K562 (cell line): ENCODE results near the gene CCDC106. TPM values are rescaled to one million over a fixed set of nuclear protein-coding genes. Genes with fewer than 3 reads are reported as not detected.

Experiments
- CBFA2T2 ChIP-seq: fragments of 450-650 bp; conservative IDR thresholded peaks from 2 replicates; pipeline ENCODE4 v1.6.1; 2017; ENCODE audit warnings: mild to moderate bottlenecking
- CBX8 ChIP-seq: fragments of 200-600 bp; sonication (generic); IDR thresholded peaks from 2 replicates; pipeline ENCODE4 v1.6.1; 2012; ENCODE audit warnings: borderline replicate concordance, mixed run types, low read depth, mild to moderate bottlenecking, moderate library complexity, mixed read lengths, low read length, control low read depth, inconsistent platforms; ENCODE audit not compliant: poor library complexity, severe bottlenecking; ENCODE audit errors: extremely low read depth
- CCNT2 ChIP-seq: IDR thresholded peaks from 2 replicates; pipeline ENCODE4 v1.6.1; 2011; ENCODE audit warnings: borderline replicate concordance, low read depth, mild to moderate bottlenecking, moderate library complexity, mixed read lengths, low read length; ENCODE audit not compliant: insufficient read length; ENCODE audit errors: extremely low read depth
- E2F3 ChIP-seq: fragments of 250-450 bp; sonication (Bioruptor Pico); IDR thresholded peaks from 2 replicates; pipeline ENCODE4 v1.4.0; 2020; ENCODE audit warnings: mild to moderate bottlenecking
- E2F6 ChIP-seq, 2 experiments: IDR thresholded peaks; 2 replicates each; pipeline ENCODE4 v1.6.1; 2011; ENCODE audit warnings: borderline replicate concordance in 1 of 2, control low read depth in 1 of 2, low read depth in 1 of 2, low read length in 1 of 2, mild to moderate bottlenecking in 1 of 2, mixed read lengths in 1 of 2, moderate library complexity in 1 of 2; ENCODE audit not compliant: insufficient read depth in 1 of 2, insufficient read length in 1 of 2, poor library complexity in 1 of 2, severe bottlenecking in 1 of 2; ENCODE audit errors: extremely low read depth in 1 of 2
- GABPA ChIP-seq: fragments of 200-800 bp; sonication (Bioruptor generic); conservative IDR thresholded peaks from 2 replicates; pipeline ENCODE4 v1.6.1; 2016; ENCODE audit warnings: low read depth, missing genetic modification characterization, missing compliant biosample characterization
- LCOR ChIP-seq: sonication (generic); formaldehyde crosslinking; IDR thresholded peaks from 2 replicates; pipeline ENCODE4 v1.8.0; 2022; ENCODE audit warnings: mild to moderate bottlenecking, missing genetic modification reagents
- MYBL2 ChIP-seq, 2 experiments: fragments of 450-650 bp in 1 of 2; sonication (generic) in 1 of 2; formaldehyde crosslinking in 1 of 2; IDR thresholded peaks; 2 replicates each; pipeline versions ENCODE4 v1.6.1 to v1.8.1; 2017 to 2022; ENCODE audit warnings: borderline replicate concordance in 1 of 2, inconsistent platforms in 1 of 2, low read depth in 1 of 2, mild to moderate bottlenecking in 1 of 2, missing genetic modification reagents in 1 of 2, moderate library complexity in 1 of 2
- RBM14 ChIP-seq: fragments of 200-400 bp; formaldehyde crosslinking; IDR thresholded peaks from 2 replicates; pipeline ENCODE4 v1.6.1; 2018; ENCODE audit warnings: low read depth, mild to moderate bottlenecking, low read length, moderate library complexity, borderline replicate concordance; ENCODE audit not compliant: insufficient read depth
- ZBTB7A ChIP-seq: IDR thresholded peaks from 2 replicates; pipeline ENCODE4 v1.6.1; 2011; ENCODE audit warnings: low read depth, mild to moderate bottlenecking, low read length, moderate library complexity, borderline replicate concordance; ENCODE audit not compliant: control insufficient read depth
- ZNF217 ChIP-seq: sonication (generic); formaldehyde crosslinking; IDR thresholded peaks from 2 replicates; pipeline ENCODE4 v1.8.0; 2022; ENCODE audit warnings: mild to moderate bottlenecking, missing genetic modification reagents
- ZNF407 ChIP-seq: fragments of 450-650 bp; IDR thresholded peaks from 2 replicates; pipeline ENCODE4 v1.6.1; 2016; ENCODE audit warnings: low read depth
- ZNF41 ChIP-seq: fragments of 250-450 bp; sonication (Bioruptor Pico); conservative IDR thresholded peaks from 2 replicates; pipeline ENCODE4 v1.4.0; 2020; ENCODE audit warnings: mild to moderate bottlenecking
- ZNF561 ChIP-seq: fragments of 450-650 bp; formaldehyde crosslinking; conservative IDR thresholded peaks from 2 replicates; pipeline ENCODE4 v1.4.0; 2020; ENCODE audit warnings: mild to moderate bottlenecking, moderate library complexity
- ZNF707 ChIP-seq: fragments of 250-450 bp; sonication (Bioruptor Pico); conservative IDR thresholded peaks from 2 replicates; pipeline ENCODE4 v1.8.0; 2022; ENCODE audit warnings: inconsistent platforms, mild to moderate bottlenecking, moderate library complexity
- polyA plus RNA-seq, 8 experiments: library from polyadenylated mRNA; depleted of rRNA in 4 of 8; stranded (reverse) in 5 of 8; unstranded in 3 of 8; fragments of >200 nt; fragmentation: Nextera tagmentation in 2 of 8; fragmentation: Illumina TruSeq in 1 of 8; extraction: Ambion mirVana in 2 of 8; extraction: Trizol in 1 of 8; gene quantifications; 2 replicates each; pipeline versions ENCODE4 v1.2.1 to v1.2.3, GENCODE V29; 2011 to 2014; ENCODE audit warnings: inconsistent platforms in 1 of 8, missing spikeins in 1 of 8
- total RNA-seq, 7 experiments: library from RNA; depleted of rRNA in 6 of 7; stranded (reverse); fragments of >200 nt in 6 of 7; fragmentation: Illumina TruSeq in 2 of 7; extraction: Trizol in 2 of 7; gene quantifications; 2 replicates each; pipeline versions ENCODE4 v1.2.1 to v1.2.3, GENCODE V29; 2011 to 2021; ENCODE audit warnings: low replicate concordance in 1 of 7

Gene CCDC106
- total and polyA plus RNA-seq, 9 of the 15 experiments (the other 6 are each of a cell fraction or from before 2014, with no cell fraction given) = 0.10 to 27.5 (median 15.0) TPM; not detected in 1

DNA sequence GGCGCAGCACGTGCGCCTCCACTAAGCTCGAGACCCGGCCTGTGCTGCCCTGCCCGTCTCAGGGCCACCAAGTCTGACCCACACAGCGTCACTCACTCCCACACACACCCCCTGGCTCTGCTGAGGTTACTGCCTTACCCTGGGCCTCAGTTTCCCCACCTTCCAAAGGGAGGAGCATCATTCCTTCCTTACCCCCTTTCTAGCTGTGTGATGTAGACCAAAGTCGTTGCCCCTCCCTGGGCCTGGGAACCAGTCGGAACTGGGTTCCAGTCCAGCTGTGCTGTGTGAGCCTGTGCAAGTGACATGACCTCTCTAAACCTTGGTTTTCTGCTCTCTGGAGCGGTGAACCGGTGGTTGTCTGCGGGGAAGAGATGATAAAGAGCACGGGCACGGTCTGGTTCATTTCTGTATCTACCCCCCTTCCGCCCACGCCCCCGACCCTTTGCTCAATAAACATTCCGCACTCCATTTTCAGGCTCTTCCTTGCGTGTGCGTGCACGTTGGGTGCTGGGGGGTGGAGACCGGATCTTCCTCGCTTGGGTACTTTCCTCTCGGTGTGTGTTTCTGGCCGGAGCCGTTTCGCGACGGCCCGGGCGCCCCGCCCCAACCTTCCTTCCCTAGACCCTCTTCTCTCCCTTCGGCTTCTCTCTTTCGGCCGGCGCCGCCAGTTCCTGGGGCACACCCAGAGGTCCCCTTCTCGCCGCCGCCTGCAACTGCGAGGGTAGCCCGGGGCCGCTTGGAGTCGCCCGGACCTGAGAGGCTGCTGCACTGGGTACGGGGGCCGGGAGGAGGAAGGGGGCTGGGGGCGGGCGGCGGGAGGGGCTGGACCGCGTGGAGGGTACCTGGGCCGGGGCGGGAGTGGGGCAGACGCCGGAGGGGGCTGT is 4.8 kb upstream of the CCDC106 start, which contains the start of gene ZNF581 (continued):
- TF ChIP-seq ZNF407 (peak; percentile 91), ZNF561 (CRISPR knock-in tag) (no peak), CCNT2 (peak; percentile 40), MYBL2 (IDR thresholded peaks at IDR 0.05; ENCODE audit: low read depth) (no peak), MYBL2 (CRISPR knock-in tag; IDR thresholded peaks at IDR 0.05; ENCODE audit: borderline replicate concordance) (no peak), LCOR (no peak), ZNF707 (0 out of 2 replicates have a peak, but pooled peaks have one; percentile 20), CBFA2T2 (no peak), RBM14 (no peak), ZBTB7A (peak; percentile 77), CBX8 (no peak), E2F6 (IDR thresholded peaks at IDR 0.05; ENCODE audit: borderline replicate concordance in 1 of 2, extremely low read depth in 1 of 2, insufficient read depth in 1 of 2, insufficient read length in 1 of 2, low read depth in 1 of 2, low read length in 1 of 2, poor library complexity in 1 of 2, severe bottlenecking in 1 of 2) (peak in 1 of 2 experiments; percentile 48), ZNF217 (CRISPR knock-in tag) (no peak), E2F3 (CRISPR knock-in tag) (no peak), GABPA (tag) (peak; percentile 92), ZNF41 (CRISPR knock-in tag) (no peak)
